DMS53 treated with DMSO at 0.1 percent for 48 hours (cell line): ENCODE results near the gene HNRNPA2B1.

Experiments
- DNase-seq: peaks from one replicate; lab custom pipeline; 2025; ENCODE audit not compliant: unreplicated experiment; lab: John Stamatoyannopoulos, UW

The HNRNPA2B1 gene

GRCh38 chr7:26200444-26201246 is at the start of gene HNRNPA2B1:
Gene HNRNPA2B1, minus strand, starts transcription at chr7:26200746. Its CDS starts 169 bp downstream, at chr7:26200577.
- DNase-seq: peak; percentile 99

DNA sequence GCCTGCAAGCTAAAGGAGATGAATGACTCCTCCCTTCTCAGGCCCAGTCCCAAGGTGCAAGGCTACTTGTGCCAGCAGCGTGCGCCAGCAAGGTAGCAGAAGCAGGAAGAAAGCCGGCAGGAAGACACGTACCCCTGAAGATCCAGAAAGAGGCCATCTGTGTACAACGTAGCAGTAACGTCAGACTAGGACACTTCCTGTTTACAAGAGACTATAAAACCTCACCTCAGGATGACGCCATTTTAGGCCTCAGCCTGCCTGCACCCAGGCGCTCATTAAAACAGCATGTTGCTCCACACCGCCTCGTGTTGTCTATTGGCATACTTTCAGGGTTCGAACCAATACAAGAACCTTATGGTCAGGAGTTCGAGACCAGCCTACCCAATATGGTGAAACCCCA is 49.7 kb upstream of the HNRNPA2B1 start:
- DNase-seq: no peak

- DNase-seq: no peak
Observed at GRCh38 chr7:26245150-26245549, 44.6 kb upstream of the HNRNPA2B1 start.

GRCh38 chr7:26238032-26238431 is 37.5 kb upstream of the HNRNPA2B1 start:
- DNase-seq: no peak

GRCh38 chr7:26237035-26237807 is 36.7 kb upstream of the HNRNPA2B1 start:
- no peak for DNase-seq

- no peak for DNase-seq
Observed at GRCh38 chr7:26233902-26234511, 33.5 kb upstream of the HNRNPA2B1 start.

DNA sequence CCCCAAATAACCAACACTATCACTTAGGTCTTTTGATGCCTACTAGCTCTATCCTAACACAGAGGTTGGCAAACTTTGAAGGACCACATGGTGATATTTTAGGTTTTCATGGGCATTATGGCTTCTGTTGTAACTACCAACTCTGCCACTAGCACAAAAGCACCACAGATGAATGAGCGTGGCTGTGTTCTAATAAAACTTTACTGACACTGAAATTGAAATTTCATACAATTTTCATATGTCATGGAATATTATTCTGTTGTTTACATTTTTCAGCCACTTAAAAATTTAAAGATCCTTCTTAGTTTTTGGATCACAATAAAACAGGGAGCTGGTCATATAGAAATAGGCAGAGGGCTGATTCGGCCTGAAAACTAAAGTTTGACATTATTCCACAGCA is 27.4 kb upstream of the HNRNPA2B1 start:
- no peak for DNase-seq

DNA sequence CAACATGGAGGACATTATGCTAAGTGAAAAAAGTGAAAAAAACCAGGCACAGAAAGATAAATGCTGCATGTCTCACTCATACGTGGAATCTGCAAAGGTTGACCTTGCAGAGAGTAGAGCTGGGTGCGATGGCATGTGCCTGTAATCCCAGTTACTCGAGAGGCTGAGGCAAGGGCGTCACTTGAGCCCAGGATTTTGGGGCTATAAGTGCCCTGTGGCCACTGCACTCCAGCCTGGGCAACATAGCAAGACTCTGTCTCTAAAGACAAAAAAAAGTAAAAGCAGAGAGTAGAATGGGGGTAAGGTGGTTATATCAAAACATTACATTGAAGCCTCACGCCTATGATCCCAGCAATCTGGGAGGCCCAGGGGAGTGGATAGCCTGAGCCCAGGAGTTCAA is 23.8 kb upstream of the HNRNPA2B1 start:
- DNase-seq: no peak

DNA sequence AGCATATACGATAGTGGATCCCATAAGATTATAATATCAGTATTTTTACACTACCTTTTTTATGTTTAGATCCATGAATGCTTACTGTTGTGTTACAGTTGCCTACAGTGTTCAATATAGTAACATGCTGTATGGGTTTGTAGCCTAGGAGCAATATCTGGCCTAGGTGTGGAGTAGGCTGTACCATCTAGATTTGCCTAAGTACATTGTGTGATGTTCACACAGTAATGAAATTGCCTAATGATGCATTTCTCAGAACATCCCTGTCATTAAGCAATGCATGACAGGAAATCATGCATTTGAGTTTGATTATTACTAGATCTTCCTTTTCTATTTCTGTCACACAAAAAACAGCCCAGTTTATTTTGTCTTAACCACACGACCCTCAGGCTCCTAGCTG is 15.5 kb upstream of the HNRNPA2B1 start:
- DNase-seq: no peak

DNA sequence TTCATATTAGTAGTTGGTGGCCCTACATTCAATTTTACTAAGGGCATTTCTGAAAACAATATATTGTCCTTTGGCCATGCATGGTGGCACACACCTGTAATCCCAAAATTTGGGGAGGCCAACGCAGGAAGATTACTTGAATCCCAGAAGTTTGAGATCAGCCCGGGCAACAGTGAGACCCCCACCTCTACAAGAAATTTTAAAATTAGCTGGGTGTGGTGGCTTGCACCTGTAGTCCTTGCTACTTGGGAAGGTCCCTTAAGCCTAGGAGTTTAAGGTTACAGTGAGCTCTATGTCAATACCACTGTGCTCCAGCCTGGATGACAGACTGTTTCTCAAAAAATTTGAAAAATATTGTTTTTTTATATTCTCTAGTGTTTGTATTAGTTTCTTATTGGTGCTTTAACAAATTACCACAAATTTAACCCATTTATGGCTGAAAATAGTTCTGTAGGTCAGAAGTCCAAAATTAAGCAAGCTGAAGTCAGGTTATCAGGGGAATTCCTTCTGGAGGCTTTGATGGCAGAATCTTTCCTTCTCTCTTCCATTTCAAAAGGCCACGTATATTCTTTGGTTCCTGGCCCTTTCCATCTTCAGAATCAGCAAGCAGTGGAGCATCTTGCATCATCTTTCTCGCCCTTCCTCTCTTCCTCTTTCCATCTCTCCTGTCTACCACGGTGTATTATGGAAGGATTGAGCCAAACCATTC is 13.4 kb upstream of the HNRNPA2B1 start:
- DNase-seq: no peak

DNA sequence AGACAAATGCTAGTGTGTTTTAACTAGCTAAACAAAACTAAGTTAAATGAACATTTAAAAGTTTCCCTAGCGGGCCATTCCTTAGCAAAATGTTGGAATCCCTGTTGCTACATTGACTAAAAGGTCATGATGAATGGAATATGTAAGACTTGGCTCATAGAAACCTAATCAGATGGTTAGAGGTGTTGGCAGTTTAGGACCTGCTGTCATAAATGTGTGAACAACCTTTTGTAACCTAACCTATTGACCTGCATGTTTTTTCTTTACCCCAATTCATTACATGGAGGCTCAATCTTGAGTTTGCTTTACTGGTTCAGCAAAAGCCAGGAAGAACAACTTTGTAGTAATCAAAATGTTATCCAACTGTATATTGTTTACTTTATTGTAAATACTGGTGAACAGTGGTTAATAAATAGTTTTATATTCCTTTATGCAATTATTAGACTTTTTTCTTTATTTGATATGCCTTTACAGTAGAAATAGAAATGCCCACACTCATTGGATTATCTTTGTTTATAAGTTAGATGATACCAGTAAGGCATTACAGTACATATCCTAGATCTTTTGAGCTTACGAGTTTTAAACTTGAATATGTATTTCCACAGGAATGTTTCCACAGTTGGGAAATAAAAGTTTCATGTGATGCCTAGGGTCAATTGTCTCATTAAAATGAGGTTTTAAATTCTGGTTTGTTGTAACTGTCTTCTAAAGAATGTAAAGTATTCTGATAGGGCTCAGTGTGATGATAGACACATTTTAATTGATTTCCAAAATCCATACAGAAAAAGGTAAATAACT is 12.6 kb upstream of the HNRNPA2B1 start:
- no peak for DNase-seq

- DNase-seq: no peak
Observed at GRCh38 chr7:26208040-26208439, 7.5 kb upstream of the HNRNPA2B1 start.

DNA sequence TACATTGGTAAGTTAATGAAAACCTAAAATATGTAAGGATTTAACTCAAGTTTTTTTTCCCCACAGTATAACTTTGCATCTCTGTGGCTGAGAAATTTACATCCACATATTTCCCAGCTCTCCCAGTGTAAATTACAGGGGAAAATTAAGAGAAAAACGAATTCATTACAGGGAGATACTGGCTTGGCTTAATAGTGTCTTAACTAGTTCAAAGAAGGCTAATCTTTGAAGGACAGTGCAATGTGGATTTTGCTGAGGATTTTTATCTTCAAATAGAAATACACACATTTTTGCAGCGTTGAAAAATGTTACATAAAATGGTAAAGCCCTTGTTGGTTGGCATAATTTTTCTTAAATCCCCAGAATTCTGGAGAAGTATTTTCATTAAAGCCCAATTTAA is 2.5 kb upstream of the HNRNPA2B1 start:
- no peak for DNase-seq

DNA sequence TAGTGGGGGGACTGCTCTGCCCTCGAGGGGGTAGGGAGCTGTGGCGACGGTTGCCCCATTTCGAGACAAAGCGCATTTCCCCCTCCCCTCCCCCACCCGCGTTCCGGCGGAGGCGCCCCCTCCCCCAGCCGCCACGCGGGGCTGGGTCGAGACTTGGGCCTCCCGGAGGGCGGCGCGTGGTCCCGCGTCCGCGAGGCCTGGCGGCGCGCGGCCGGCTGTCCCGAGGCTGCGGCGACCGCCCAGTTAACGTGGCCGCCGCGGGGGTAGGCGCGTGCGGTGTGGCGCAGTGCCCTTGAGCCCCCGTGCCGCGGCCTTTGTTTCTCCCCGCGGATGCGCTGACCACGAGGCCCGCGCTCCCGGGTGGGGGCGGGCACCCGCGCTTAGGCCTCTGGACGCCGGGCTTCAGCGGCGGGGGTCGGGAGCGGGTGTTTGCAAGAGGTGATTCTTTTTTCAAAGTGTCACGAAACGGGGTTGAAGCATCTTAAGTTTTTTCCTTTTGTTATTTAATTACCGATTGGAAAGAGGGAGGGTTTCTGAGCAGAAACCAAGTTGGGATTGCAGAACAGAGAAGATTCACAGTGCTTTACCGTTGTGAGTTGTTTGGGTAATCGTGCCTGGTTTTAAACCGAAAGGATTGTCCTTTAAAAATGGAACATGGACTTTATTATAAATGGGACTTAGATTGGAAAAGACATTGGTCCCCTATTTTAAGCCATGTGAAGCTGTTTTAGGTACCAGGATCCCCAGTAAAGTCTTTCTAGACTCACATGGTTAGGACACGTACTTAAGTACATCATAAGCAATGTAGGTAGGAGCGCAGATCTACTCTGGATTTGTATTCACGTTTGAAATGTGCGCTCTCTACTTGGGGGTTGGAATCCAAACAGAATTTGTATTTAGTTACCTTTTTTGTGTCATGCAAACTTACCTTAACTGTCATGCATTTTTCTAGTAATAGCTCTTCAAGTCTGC is 1.8 kb upstream of the HNRNPA2B1 start:
- DNase-seq: peak; percentile 67

- peak; percentile 92 for DNase-seq
Observed at GRCh38 chr7:26201247-26202018, 887 bp upstream of the HNRNPA2B1 start, which contains the start of gene CBX3. Gene CBX3, plus strand, starts transcription at chr7:26201745. Its CDS starts 1,254 bp downstream, at chr7:26202999.

DNA sequence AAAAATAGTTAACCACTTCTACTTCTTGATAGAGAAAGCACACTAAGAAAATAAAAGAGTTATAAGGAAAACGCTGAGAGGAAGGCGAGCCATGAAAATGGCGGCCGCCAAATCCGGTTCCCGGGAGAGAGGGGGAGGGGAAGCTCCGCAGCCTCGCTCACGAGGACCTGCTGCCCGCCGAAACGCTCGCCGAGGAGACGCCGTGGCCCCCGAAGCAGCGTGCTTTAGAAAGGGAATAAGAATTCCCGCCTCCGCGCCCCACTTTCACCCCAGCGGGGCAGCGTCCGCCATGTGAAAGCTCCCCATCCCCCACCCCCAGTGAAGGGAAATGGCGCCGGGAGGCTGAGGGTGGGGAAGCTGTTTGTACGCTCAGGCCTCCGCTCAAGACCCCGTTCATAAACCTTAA is 505 bp downstream of the HNRNPA2B1 start:
- peak; percentile 75 for DNase-seq

DNA sequence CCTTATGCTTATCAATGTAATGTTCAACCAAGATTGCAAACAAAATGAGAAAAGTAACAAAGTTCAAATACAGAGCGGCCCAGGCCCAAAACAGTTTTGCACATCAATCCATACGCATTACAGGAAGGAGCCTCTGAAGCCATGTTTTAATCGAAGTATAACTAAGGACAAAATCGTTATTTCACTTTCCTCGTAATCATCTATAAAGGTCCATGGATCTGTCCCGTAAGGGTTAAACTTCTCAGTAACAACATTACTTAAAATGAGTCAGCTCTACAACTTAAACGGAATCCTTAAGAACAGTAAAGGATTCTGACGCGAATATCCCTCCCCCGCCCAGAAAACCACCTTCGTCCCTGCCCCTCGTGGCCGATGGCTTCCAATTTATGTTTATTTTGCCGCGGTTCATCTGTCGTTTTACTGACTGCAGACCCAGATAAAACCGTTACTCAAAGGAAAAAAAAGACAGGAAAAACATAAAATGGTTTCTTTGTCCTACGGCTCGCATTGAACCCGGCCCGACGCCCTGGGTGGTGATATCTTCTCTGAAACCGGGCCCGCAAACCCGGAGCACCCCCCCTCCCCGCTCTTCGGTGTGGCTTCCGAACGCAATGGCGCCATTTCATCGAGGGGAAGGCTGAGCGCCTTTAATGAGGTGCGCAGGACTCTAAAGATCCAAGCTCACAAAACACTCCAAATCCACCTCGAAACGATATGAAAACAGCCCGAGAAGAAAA is 1.1 kb downstream of the HNRNPA2B1 start:
- DNase-seq: no peak

- DNase-seq: no peak
Observed at GRCh38 chr7:26198781-26199169, 1.8 kb downstream of the HNRNPA2B1 start.
